ENCODE measurements around the gene CKM. TPM values are rescaled to one million over a fixed set of nuclear protein-coding genes. Genes with fewer than 3 reads are reported as not detected.

CKM gene
- total RNA-seq, 1 donor from 2014 or later, result not detected

- Mint-ChIP-seq H3K36me3 (ENCODE audit: low read depth, unreplicated experiment) (peaks cover 49% of the 10 kb centered on the region), H3K4me3 (ENCODE audit: unreplicated experiment) (no peak overlapping the region), H3K9me3 (ENCODE audit: unreplicated experiment) (no peaks in the 10 kb centered on the region), H3K4me1 (ENCODE audit: low read depth, unreplicated experiment) (peaks cover 5% of the 10 kb centered on the region), H3K27me3 (ENCODE audit: low read depth, unreplicated experiment) (no peaks in the 10 kb centered on the region), H3K27ac (ENCODE audit: unreplicated experiment) (no peak overlapping the region)
- Histone ChIP-seq H4K20me1 (ENCODE audit: insufficient read depth, low read length) (no peaks in the 10 kb centered on the region), H3K4me3 (ENCODE audit: insufficient read depth, low read depth, low read length) (no peak overlapping the region), H3K4me2 (ENCODE audit: low read length) (no peak overlapping the region), H3K27me3 (ENCODE audit: insufficient read depth, low read length) (no peaks in the 10 kb centered on the region), H3K9me3 (ENCODE audit: insufficient read depth, low read depth, low read length) (no peaks in the 10 kb centered on the region), H3K27ac (ENCODE audit: low read depth, low read length) (no peak overlapping the region), H3K9ac (ENCODE audit: low read length) (no peak overlapping the region), H3K4me1 (ENCODE audit: insufficient read depth, low read length) (no peaks in the 10 kb centered on the region), H3K36me3 (ENCODE audit: insufficient read depth, low read length) (peaks cover 4% of the 10 kb centered on the region), H2AFZ (ENCODE audit: low read depth, low read length) (no peak overlapping the region), H3K79me2 (ENCODE audit: insufficient read depth, low read length) (no peaks in the 10 kb centered on the region)
- no peak for DNase-seq (ENCODE audit: low read depth)
- TF ChIP-seq CTCF (IDR thresholded peaks at IDR 0.05; ENCODE audit: insufficient read depth, low read depth, low read length), result no peak
- TF ChIP-seq EZH2 (IDR thresholded peaks at IDR 0.05; ENCODE audit: insufficient read depth, low read length), result no peak
- no peak for FAIRE-seq
These were observed 26.8 kb downstream of the CKM start for GRCh38 chr19:45295873-45296272.

GRCh38 chr19:45294291-45295029, 28.2 kb downstream of the CKM start:
- no peaks in the 10 kb centered on the region for H3K27me3 ChIP-seq (ENCODE audit: insufficient read depth, low read length)
- no peaks in the 10 kb centered on the region for H4K20me1 ChIP-seq (ENCODE audit: insufficient read depth, low read length)
- H3K36me3 Mint-ChIP-seq (ENCODE audit: low read depth, unreplicated experiment), result peaks cover 50% of the 10 kb centered on the region
- H3K4me3 Mint-ChIP-seq (ENCODE audit: unreplicated experiment), result no peak overlapping the region
- H3K9ac ChIP-seq (ENCODE audit: low read length), result no peak overlapping the region
- no peaks in the 10 kb centered on the region for H3K9me3 ChIP-seq (ENCODE audit: insufficient read depth, low read depth, low read length)
- no peaks in the 10 kb centered on the region for H3K9me3 Mint-ChIP-seq (ENCODE audit: unreplicated experiment)
- peaks cover 4% of the 10 kb centered on the region for H3K36me3 ChIP-seq (ENCODE audit: insufficient read depth, low read length)
- H2AFZ ChIP-seq (ENCODE audit: low read depth, low read length), result no peak overlapping the region
- no peaks in the 10 kb centered on the region for H3K79me2 ChIP-seq (ENCODE audit: insufficient read depth, low read length)
- H3K4me2 ChIP-seq (ENCODE audit: low read length), result no peak overlapping the region
- no peaks in the 10 kb centered on the region for H3K27me3 Mint-ChIP-seq (ENCODE audit: low read depth, unreplicated experiment)
- H3K27ac ChIP-seq (ENCODE audit: low read depth, low read length), result no peak overlapping the region
- no peak overlapping the region for H3K4me3 ChIP-seq (ENCODE audit: insufficient read depth, low read depth, low read length)
- TF ChIP-seq CTCF (IDR thresholded peaks at IDR 0.05; ENCODE audit: insufficient read depth, low read depth, low read length), result no peak
- TF ChIP-seq EZH2 (IDR thresholded peaks at IDR 0.05; ENCODE audit: insufficient read depth, low read length), result no peak
- FAIRE-seq (no peak), DNase-seq (ENCODE audit: low read depth) (no peak)
- H3K4me1 Mint-ChIP-seq (ENCODE audit: low read depth, unreplicated experiment), result peaks cover 4% of the 10 kb centered on the region
- H3K4me1 ChIP-seq (ENCODE audit: insufficient read depth, low read length), result no peaks in the 10 kb centered on the region
- no peak overlapping the region for H3K27ac Mint-ChIP-seq (ENCODE audit: unreplicated experiment)

GRCh38 chr19:45293682-45294081, 29.0 kb downstream of the CKM start:
- Histone ChIP-seq H3K9ac (ENCODE audit: low read length) (no peak overlapping the region), H3K27ac (ENCODE audit: low read depth, low read length) (no peak overlapping the region), H3K4me1 (ENCODE audit: insufficient read depth, low read length) (no peaks in the 10 kb centered on the region), H3K79me2 (ENCODE audit: insufficient read depth, low read length) (no peaks in the 10 kb centered on the region), H3K4me2 (ENCODE audit: low read length) (no peak overlapping the region), H3K36me3 (ENCODE audit: insufficient read depth, low read length) (peaks cover 4% of the 10 kb centered on the region), H2AFZ (ENCODE audit: low read depth, low read length) (no peak overlapping the region), H3K27me3 (ENCODE audit: insufficient read depth, low read length) (no peaks in the 10 kb centered on the region), H3K9me3 (ENCODE audit: insufficient read depth, low read depth, low read length) (no peaks in the 10 kb centered on the region), H4K20me1 (ENCODE audit: insufficient read depth, low read length) (no peaks in the 10 kb centered on the region), H3K4me3 (ENCODE audit: insufficient read depth, low read depth, low read length) (no peak overlapping the region)
- Mint-ChIP-seq H3K4me1 (ENCODE audit: low read depth, unreplicated experiment) (peaks cover 4% of the 10 kb centered on the region), H3K27ac (ENCODE audit: unreplicated experiment) (no peak overlapping the region), H3K27me3 (ENCODE audit: low read depth, unreplicated experiment) (no peaks in the 10 kb centered on the region), H3K9me3 (ENCODE audit: unreplicated experiment) (no peaks in the 10 kb centered on the region), H3K4me3 (ENCODE audit: unreplicated experiment) (no peak overlapping the region), H3K36me3 (ENCODE audit: low read depth, unreplicated experiment) (peaks cover 46% of the 10 kb centered on the region)
- TF ChIP-seq CTCF (IDR thresholded peaks at IDR 0.05; ENCODE audit: insufficient read depth, low read depth, low read length) (no peak), EZH2 (IDR thresholded peaks at IDR 0.05; ENCODE audit: insufficient read depth, low read length) (no peak)
- FAIRE-seq, result no peak
- DNase-seq (ENCODE audit: low read depth), result no peak

All from astrocyte (in vitro differentiated cells and primary cell).